Osteocyte (in vitro differentiated cells): ENCODE data around the gene OXCT1. TPM values are rescaled to one million over a fixed set of nuclear protein-coding genes. Genes with fewer than 3 reads are reported as not detected.
"Not testable (repeated sequence)": the region's sequence is repeated elsewhere in the genome, so short reads cannot be mapped to it uniquely, and the experiment has no call there.

Experiments
- DNase-seq: peaks from one replicate; pipeline ENCODE4 v3.0.0; 2021; ENCODE audit warnings: mixed read lengths; ENCODE audit not compliant: unreplicated experiment; ENCODE audit errors: extremely low spot score
- H3K27ac Mint-ChIP-seq: one replicate; pipeline ENCODE4 v1.8.0; 2021; ENCODE audit warnings: mild to moderate bottlenecking, mixed read lengths; ENCODE audit not compliant: unreplicated experiment
- H3K27me3 Mint-ChIP-seq: one replicate; pipeline ENCODE4 v1.8.0; 2021; ENCODE audit warnings: mixed read lengths; ENCODE audit not compliant: unreplicated experiment
- H3K36me3 Mint-ChIP-seq: one replicate; pipeline ENCODE4 v1.8.0; 2021; ENCODE audit warnings: mixed read lengths; ENCODE audit not compliant: unreplicated experiment
- H3K4me1 Mint-ChIP-seq: one replicate; pipeline ENCODE4 v1.8.0; 2021; ENCODE audit warnings: mixed read lengths; ENCODE audit not compliant: unreplicated experiment
- H3K4me3 Mint-ChIP-seq: one replicate; pipeline ENCODE4 v1.8.0; 2021; ENCODE audit warnings: mild to moderate bottlenecking, moderate library complexity, mixed read lengths; ENCODE audit not compliant: unreplicated experiment
- H3K9me3 Mint-ChIP-seq: one replicate; pipeline ENCODE4 v1.8.0; 2021; ENCODE audit warnings: mixed read lengths; ENCODE audit not compliant: unreplicated experiment
- total RNA-seq: library from RNA; stranded (reverse); gene quantifications from 2 replicates; pipeline ENCODE4 v1.2.1, GENCODE V29; 2021
- TF ChIP-seq, protein P1 (sequence below): fragments of 200-600 bp; sonication (generic); IDR thresholded peaks from 2 replicates; pipeline ENCODE4 v1.5.0; 2021; ENCODE audit warnings: antibody characterized with exemption, mild to moderate bottlenecking, moderate library complexity

The OXCT1 gene
- total RNA-seq, 1 donor from 2014 or later, result 41.9 TPM

DNA sequence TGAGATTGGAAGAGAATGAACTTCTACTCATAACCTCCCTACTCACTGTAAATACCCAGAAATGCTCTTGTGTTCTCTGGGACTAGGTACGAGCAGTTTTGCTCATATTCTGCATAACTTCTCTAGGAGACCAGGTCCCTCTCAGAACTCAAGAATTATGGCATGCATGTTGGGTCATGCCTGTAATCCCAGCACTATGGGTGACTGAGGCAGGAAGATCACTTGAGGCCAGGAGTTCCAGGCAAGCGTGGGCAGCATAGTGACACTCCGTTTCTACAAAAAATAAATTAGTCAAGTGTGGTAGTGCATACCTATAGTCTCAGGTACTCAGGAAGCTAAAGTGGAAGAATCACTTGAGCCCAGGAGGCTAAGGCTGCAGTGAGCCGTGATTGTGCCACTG, 141.9 kb downstream of the OXCT1 start:
- H3K9me3 Mint-ChIP-seq, result no peaks in the 10 kb centered on the region
- H3K27ac Mint-ChIP-seq, result no peak overlapping the region
- H3K4me3 Mint-ChIP-seq, result no peak overlapping the region
- H3K27me3 Mint-ChIP-seq, result no peaks in the 10 kb centered on the region
- H3K36me3 Mint-ChIP-seq, result peaks cover 14% of the 10 kb centered on the region
- H3K4me1 Mint-ChIP-seq, result no peaks in the 10 kb centered on the region
- no peak for DNase-seq
- TF ChIP-seq, protein P1, sequence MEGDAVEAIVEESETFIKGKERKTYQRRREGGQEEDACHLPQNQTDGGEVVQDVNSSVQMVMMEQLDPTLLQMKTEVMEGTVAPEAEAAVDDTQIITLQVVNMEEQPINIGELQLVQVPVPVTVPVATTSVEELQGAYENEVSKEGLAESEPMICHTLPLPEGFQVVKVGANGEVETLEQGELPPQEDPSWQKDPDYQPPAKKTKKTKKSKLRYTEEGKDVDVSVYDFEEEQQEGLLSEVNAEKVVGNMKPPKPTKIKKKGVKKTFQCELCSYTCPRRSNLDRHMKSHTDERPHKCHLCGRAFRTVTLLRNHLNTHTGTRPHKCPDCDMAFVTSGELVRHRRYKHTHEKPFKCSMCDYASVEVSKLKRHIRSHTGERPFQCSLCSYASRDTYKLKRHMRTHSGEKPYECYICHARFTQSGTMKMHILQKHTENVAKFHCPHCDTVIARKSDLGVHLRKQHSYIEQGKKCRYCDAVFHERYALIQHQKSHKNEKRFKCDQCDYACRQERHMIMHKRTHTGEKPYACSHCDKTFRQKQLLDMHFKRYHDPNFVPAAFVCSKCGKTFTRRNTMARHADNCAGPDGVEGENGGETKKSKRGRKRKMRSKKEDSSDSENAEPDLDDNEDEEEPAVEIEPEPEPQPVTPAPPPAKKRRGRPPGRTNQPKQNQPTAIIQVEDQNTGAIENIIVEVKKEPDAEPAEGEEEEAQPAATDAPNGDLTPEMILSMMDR, result no peak

DNA sequence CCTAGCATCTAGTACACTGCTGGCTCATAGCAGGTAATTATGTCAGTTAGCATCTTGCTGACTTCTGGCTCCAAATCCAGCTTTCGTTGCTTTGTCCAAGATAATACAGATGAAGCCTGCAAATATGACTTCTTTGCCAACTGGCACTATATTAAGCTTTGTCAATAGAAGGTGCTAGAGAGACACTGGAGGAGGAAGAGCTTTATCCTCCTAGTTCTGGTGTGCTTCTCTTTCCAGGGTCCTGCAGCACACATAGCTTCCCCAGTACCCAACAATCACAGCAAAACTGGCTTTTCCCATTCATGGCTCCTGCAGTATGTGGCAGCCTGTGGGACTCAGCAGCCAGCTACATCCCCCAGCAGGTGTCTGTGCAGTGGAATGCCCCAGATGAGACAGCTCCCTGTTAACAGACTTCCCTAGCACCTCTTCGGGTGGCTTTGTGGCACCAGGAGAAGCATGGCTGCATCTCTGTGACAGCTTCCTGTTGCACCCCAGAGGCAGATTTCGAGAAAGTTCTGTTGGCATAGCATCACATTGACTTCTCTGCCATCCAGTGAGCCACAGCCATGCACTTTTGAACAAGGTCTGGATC, 147.8 kb downstream of the OXCT1 start:
- H3K36me3 Mint-ChIP-seq, result peaks cover under 1% of the 10 kb centered on the region
- no peaks in the 10 kb centered on the region for H3K9me3 Mint-ChIP-seq
- DNase-seq, result no peak
- TF ChIP-seq, protein P1, result peak; percentile 35
- H3K27ac Mint-ChIP-seq, result no peak overlapping the region
- H3K4me3 Mint-ChIP-seq, result no peak overlapping the region
- H3K4me1 Mint-ChIP-seq, result peaks cover 8% of the 10 kb centered on the region
- no peaks in the 10 kb centered on the region for H3K27me3 Mint-ChIP-seq

DNA sequence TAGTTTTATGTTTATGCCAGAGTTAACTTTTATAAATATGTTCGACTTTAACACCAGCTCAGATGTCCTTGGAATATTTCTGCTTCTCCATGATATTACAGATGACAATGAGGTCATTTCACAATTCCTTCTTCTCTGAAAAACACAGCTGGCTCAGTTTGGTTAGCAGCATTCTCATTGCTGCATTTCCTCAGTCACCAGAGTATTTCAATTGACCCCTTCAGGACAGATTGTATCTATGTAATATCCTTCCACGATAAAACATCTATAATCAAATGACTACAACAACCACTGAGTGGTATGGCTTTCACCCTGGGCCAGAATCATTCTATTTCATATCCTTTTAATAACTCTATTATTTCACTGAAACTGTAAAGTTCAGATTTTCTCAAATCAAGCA, 148.7 kb downstream of the OXCT1 start:
- Mint-ChIP-seq H3K27ac (peak overlapping the region; percentile 9), H3K4me3 (no peak overlapping the region), H3K4me1 (peaks cover 8% of the 10 kb centered on the region), H3K9me3 (no peaks in the 10 kb centered on the region), H3K27me3 (no peaks in the 10 kb centered on the region), H3K36me3 (peaks cover 3% of the 10 kb centered on the region)
- DNase-seq, result no peak
- TF ChIP-seq, protein P1, result no peak

DNA sequence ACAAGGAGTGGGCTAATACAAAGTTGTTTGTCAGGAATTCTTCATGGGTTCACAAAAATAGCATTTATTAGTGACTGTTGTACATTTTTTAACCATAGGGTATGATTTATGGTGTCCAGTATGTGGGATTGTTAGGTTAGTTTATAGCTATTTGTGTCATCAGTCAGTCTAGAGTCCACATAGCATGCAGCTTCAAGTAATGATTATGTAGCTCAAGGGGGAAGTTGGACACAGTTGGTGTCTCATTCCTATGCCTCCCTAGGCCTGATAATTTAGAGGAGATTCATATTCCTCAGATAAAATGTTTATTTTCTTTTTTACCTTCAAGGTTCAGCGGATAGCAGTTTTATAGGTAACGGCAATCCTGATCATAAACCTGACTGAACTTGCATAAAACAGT, 153.8 kb downstream of the OXCT1 start:
- Mint-ChIP-seq H3K27ac (no peak overlapping the region), H3K4me3 (no peak overlapping the region), H3K4me1 (peaks cover 3% of the 10 kb centered on the region), H3K9me3 (peaks cover 6% of the 10 kb centered on the region), H3K27me3 (no peaks in the 10 kb centered on the region), H3K36me3 (peaks cover 3% of the 10 kb centered on the region)
- DNase-seq, result no peak
- TF ChIP-seq, protein P1, result no peak

DNA sequence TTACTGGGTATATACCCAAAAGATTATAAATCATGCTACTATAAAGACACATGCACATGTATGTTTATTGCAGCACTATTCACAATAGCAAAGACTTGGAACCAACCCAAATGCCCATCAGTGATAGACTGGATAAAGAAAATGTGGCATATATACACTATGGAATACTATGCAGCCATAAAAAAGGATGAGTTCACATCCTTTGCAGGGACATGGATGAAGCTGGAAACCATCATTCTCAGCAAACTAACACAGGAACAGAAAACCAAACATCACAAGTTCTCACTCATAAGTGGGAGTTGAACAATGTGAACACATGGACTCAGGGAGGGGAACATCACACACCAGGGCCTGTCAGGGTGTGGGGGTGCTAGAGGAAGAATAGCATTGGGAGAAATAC, 155.8 kb downstream of the OXCT1 start:
- not testable (repeated sequence) for H3K9me3 Mint-ChIP-seq, DNase-seq, H3K36me3 Mint-ChIP-seq, H3K4me3 Mint-ChIP-seq, H3K27ac Mint-ChIP-seq, H3K4me1 Mint-ChIP-seq, H3K27me3 Mint-ChIP-seq

DNA sequence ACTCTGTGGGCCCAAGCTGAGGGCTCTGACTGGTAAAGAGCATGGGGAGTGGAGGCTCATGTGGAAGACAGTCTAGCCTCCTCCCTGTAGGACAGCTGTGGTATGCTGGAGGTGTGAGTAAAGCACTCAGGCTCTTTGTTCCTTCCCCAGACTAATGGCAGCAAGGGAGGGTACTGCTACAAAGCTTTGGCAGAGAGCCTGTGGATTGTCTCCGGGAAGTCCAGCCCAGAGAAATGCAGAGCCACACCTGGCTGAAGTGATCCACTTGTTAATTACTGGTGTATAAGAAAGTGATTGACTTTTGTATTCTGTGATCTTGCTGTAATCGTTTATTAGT, 161.7 kb downstream of the OXCT1 start:
- Mint-ChIP-seq H3K27ac (no peak overlapping the region), H3K4me1 (peaks cover 13% of the 10 kb centered on the region), H3K27me3 (peaks cover 13% of the 10 kb centered on the region), H3K4me3 (no peak overlapping the region), H3K36me3 (peaks cover 4% of the 10 kb centered on the region), H3K9me3 (peaks cover 38% of the 10 kb centered on the region)
- TF ChIP-seq, protein P1, result no peak
- DNase-seq, result no peak
